GM12878 (cell line): Measurements from ENCODE around the gene ACTL6B. TPM values are rescaled to one million over a fixed set of nuclear protein-coding genes. Genes with fewer than 3 reads are reported as not detected.

Experiments used
- ATAC-seq: fragments of 200-7000 bp; cut with Tn5 transposase; 3 replicates; pipeline ENCODE4 v1.9.1; 2020; ENCODE audit warnings: mild to moderate bottlenecking, moderate library complexity
- BruUV-seq: library from RNA; stranded (reverse); fragments of 400-500 nt; replicated peaks from 2 replicates; lab custom pipeline; 2021; lab: Mats Ljungman, UMichigan
- CTCF ChIA-PET: fragments of 300-600 bp; sonication (Branson Sonifier 250); formaldehyde crosslinking; extraction: SDS; loops from one replicate; lab custom pipeline; 2021; ENCODE audit warnings: inconsistent platforms; lab: Yijun Ruan, JAX
- POLR2A ChIA-PET: fragments of 350-600 bp; formaldehyde crosslinking; extraction: SDS; loops from one replicate; lab custom pipeline; 2021; ENCODE audit warnings: inconsistent platforms; lab: Charles Lee
- RAD21 ChIA-PET: fragments of 300-600 bp; sonication (Branson Sonifier 250); formaldehyde crosslinking; loops from one replicate; lab custom pipeline; 2023; ENCODE audit warnings: antibody characterized with exemption; ENCODE audit not compliant: unreplicated experiment; lab: Charles Lee
- SMC1A ChIA-PET: fragments of 300-600 bp; sonication (Branson Sonifier 250); formaldehyde crosslinking; loops from one replicate; lab custom pipeline; 2023; ENCODE audit not compliant: unreplicated experiment, uncharacterized antibody; lab: Charles Lee
- DNase-seq: peaks from one replicate; pipeline ENCODE4 v3.0.0-alpha.2; 2011; ENCODE audit warnings: low read depth, low spot score
- FAIRE-seq: peaks from 3 replicates; lab custom pipeline; 2011; peaks lifted over from hg19 to GRCh38; lab: Jason Lieb, UNC
- H2AFZ ChIP-seq: 2 replicates; pipeline ENCODE4 v1.6.0; 2011; ENCODE audit warnings: low read depth, low read length, control low read depth; ENCODE audit not compliant: control insufficient read depth
- H3K27ac ChIP-seq: 2 replicates; pipeline ENCODE4 v1.5.1; 2011; ENCODE audit warnings: control low read depth; ENCODE audit not compliant: control insufficient read depth, insufficient read depth
- H3K27me3 ChIP-seq, 2 experiments: replicated peaks in 1 of 2; 2 replicates each; pipeline versions ENCODE4 v1.6.0 to v1.6.1; 2011; ENCODE audit warnings: low read length in 1 of 2; ENCODE audit not compliant: control insufficient read depth in 2 of 2, insufficient read depth in 2 of 2
- H3K36me3 ChIP-seq, 2 experiments: 2 replicates each; pipeline ENCODE4 v1.5.1; 2011; ENCODE audit warnings: low read length in 1 of 2; ENCODE audit not compliant: control insufficient read depth in 2 of 2, insufficient read depth in 2 of 2
- H3K4me1 ChIP-seq: 2 replicates; pipeline ENCODE4 v1.6.1; 2011; ENCODE audit warnings: mild to moderate bottlenecking, low read length, moderate library complexity, mixed read lengths; ENCODE audit not compliant: control insufficient read depth, insufficient read depth
- H3K4me2 ChIP-seq: 2 replicates; pipeline ENCODE4 v1.6.0; 2011; ENCODE audit warnings: control low read depth; ENCODE audit not compliant: control insufficient read depth, insufficient read depth
- H3K4me3 ChIP-seq: fragments of 200-600 bp; sonication (generic); 2 replicates; pipeline ENCODE4 v1.5.1; 2016
- H3K79me2 ChIP-seq: 2 replicates; pipeline ENCODE4 v1.6.0; 2011; ENCODE audit warnings: low read length; ENCODE audit not compliant: control insufficient read depth, insufficient read depth
- H3K9ac ChIP-seq: 2 replicates; pipeline ENCODE4 v1.8.0; 2011; ENCODE audit warnings: low read length, control low read depth, mixed read lengths; ENCODE audit not compliant: control insufficient read depth, insufficient read depth
- H3K9me3 ChIP-seq: replicated peaks from 3 replicates; pipeline ENCODE4 v1.5.1; 2011; ENCODE audit warnings: mild to moderate bottlenecking, low read length; ENCODE audit not compliant: control insufficient read depth, insufficient read depth
- H4K20me1 ChIP-seq: 2 replicates; pipeline ENCODE4 v1.6.0; 2011; ENCODE audit not compliant: control insufficient read depth, insufficient read depth
- ATF7 ChIP-seq: fragments of 450-650 bp; IDR thresholded peaks from 2 replicates; pipeline ENCODE4 v1.6.1; 2016; ENCODE audit warnings: low read depth, mild to moderate bottlenecking
- BMI1 ChIP-seq: fragments of 450-650 bp; IDR thresholded peaks from 2 replicates; pipeline ENCODE4 v1.6.1; 2016; ENCODE audit warnings: mild to moderate bottlenecking, moderate library complexity, borderline replicate concordance
- DPF2 ChIP-seq: fragments of 450-650 bp; IDR thresholded peaks from 2 replicates; pipeline ENCODE4 v1.6.1; 2017; ENCODE audit warnings: mild to moderate bottlenecking
- FOXM1 ChIP-seq: IDR thresholded peaks from 2 replicates; pipeline ENCODE4 v1.6.1; 2012; ENCODE audit warnings: low read depth, mild to moderate bottlenecking, inconsistent platforms, low read length, moderate library complexity
- HDAC2 ChIP-seq: fragments of 200-600 bp; sonication (generic); IDR thresholded peaks from 2 replicates; pipeline ENCODE4 v1.6.1; 2017
- HDAC6 ChIP-seq: fragments of 200-600 bp; sonication (generic); IDR thresholded peaks from one replicate; pipeline ENCODE4 v1.8.0; 2017; ENCODE audit warnings: antibody characterized with exemption; ENCODE audit not compliant: unreplicated experiment
- IRF3 ChIP-seq: fragments of 450-650 bp; IDR thresholded peaks from 2 replicates; pipeline ENCODE4 v1.6.1; 2014; ENCODE audit warnings: mild to moderate bottlenecking
- IRF5 ChIP-seq: fragments of 450-650 bp; IDR thresholded peaks from 2 replicates; pipeline ENCODE4 v1.6.1; 2017; ENCODE audit warnings: borderline replicate concordance
- JUND ChIP-seq: IDR thresholded peaks from 2 replicates; pipeline ENCODE4 v1.6.1; 2012; ENCODE audit warnings: low read depth, mild to moderate bottlenecking, low read length, improper control_type of control experiment, moderate library complexity
- NR2F1 ChIP-seq: fragments of 450-650 bp; conservative IDR thresholded peaks from 2 replicates; pipeline ENCODE4 v1.6.1; 2017; ENCODE audit warnings: mild to moderate bottlenecking
- POLR2A ChIP-seq: IDR thresholded peaks from 2 replicates; pipeline ENCODE4 v1.6.1; 2011; ENCODE audit warnings: low read depth, mild to moderate bottlenecking, low read length
- PRDM15 ChIP-seq: fragments of 450-650 bp; formaldehyde crosslinking; IDR thresholded peaks from 2 replicates; pipeline ENCODE4 v1.4.0; 2020; ENCODE audit warnings: mild to moderate bottlenecking, moderate library complexity
- RELA ChIP-seq: fragments of 450-650 bp; IDR thresholded peaks from 2 replicates; pipeline ENCODE4 v1.8.0; 2014; ENCODE audit warnings: borderline replicate concordance; ENCODE audit not compliant: partially characterized antibody
- SUPT20H ChIP-seq: IDR thresholded peaks from 2 replicates; pipeline ENCODE4 v1.6.1; 2011; ENCODE audit warnings: low read depth, mild to moderate bottlenecking, low read length, moderate library complexity, borderline replicate concordance; ENCODE audit not compliant: control insufficient read depth
- USF1 ChIP-seq: IDR thresholded peaks from 2 replicates; pipeline ENCODE4 v1.6.1; 2011; ENCODE audit warnings: borderline replicate concordance, low read depth, mild to moderate bottlenecking, moderate library complexity, mixed read lengths, low read length; ENCODE audit not compliant: insufficient read depth; ENCODE audit errors: extremely low read length
- ZNF274 ChIP-seq: IDR thresholded peaks from one replicate; pipeline ENCODE4 v1.8.0; 2011; ENCODE audit not compliant: insufficient read length, insufficient read depth
- ZNF622 ChIP-seq: fragments of 450-650 bp; IDR thresholded peaks from 2 replicates; pipeline ENCODE4 v1.6.1; 2017; ENCODE audit warnings: mild to moderate bottlenecking, inconsistent platforms
- WGBS: methylation state at CpG from one replicate; pipeline ENCODE4 v1.1.6; 2016; ENCODE audit warnings: low lambda C conversion rate; ENCODE audit not compliant: insufficient replicate concordance, insufficient coverage; ENCODE audit errors: missing lambda C conversion rate; 5-methylcytosine and 5-hydroxymethylcytosine counted together
- in situ Hi-C: fragments of 300-500 bp; cut with MboI; formaldehyde crosslinking; loops from 9 replicates; pipeline ENCODE4 v1.14.3; 2018; ENCODE audit warnings: mixed read lengths
- intact Hi-C: fragments of 100-400 bp; cut with micrococcal nuclease; formaldehyde crosslinking; loops from one replicate; pipeline ENCODE4 v1.14.2; 2022; ENCODE audit not compliant: unreplicated experiment
- polyA plus RNA-seq, 11 experiments: library from polyadenylated mRNA; depleted of rRNA in 4 of 11; unstranded in 6 of 11; stranded (reverse) in 5 of 11; fragments of >200 nt; fragmentation: Nextera tagmentation in 4 of 11; fragmentation: Illumina TruSeq in 1 of 11; extraction: Ambion mirVana in 4 of 11; extraction: Trizol in 1 of 11; gene quantifications; 1 replicate in 1 of 11; 2 replicates in 10 of 11; pipeline versions ENCODE4 v1.2.1 to v1.2.3, GENCODE V29; 2011 to 2016; ENCODE audit warnings: inconsistent platforms in 2 of 11, missing spikeins in 2 of 11, low read depth in 1 of 11
- total RNA-seq, 4 experiments: library from RNA; depleted of rRNA in 3 of 4; stranded (reverse); fragments of >200 nt in 3 of 4; fragmentation: Illumina TruSeq in 1 of 4; extraction: Trizol in 1 of 4; gene quantifications; 2 replicates each; pipeline versions ENCODE4 v1.2.1 to v1.2.3, GENCODE V29; 2013 to 2021

Gene ACTL6B
- total and polyA plus RNA-seq, 10 of the 15 experiments (the other 5 are each of a cell fraction or from before 2014, with no cell fraction given): not detected

- H3K36me3 ChIP-seq: no peaks in the 10 kb centered on the region
- DNase-seq (no peak), FAIRE-seq (no peak), ATAC-seq (no peak; the same call in 2 of the 3 replicates)
- no peaks in the 10 kb centered on the region for H3K9me3 ChIP-seq
- no peaks in the 10 kb centered on the region for H3K79me2 ChIP-seq
- no peaks in the 10 kb centered on the region; the same call in 1 of the 2 replicates for H3K4me1 ChIP-seq
- H3K27ac ChIP-seq: no peak overlapping the region
- in situ Hi-C loops: no loop called here
- H4K20me1 ChIP-seq: no peaks in the 10 kb centered on the region
- ChIA-PET SMC1A (no interaction called here), POLR2A (no interaction called here), CTCF (interaction anchor here (1.2 to 1.4 kb wide), 2 partner anchors 8 to 49 kb away, joined by 6 to 8 read pairs; no protein-coding TSS in a partner anchor), RAD21 (no interaction called here)
- no peak overlapping the region for H3K4me2 ChIP-seq
- H3K9ac ChIP-seq: no peak overlapping the region
- no TSS peak for BruUV-seq
- no peak overlapping the region for H3K4me3 ChIP-seq
- intact Hi-C loops: no loop called here
- WGBS: 46% methylated on average over 10 of the region's 10 CpGs
- no peak overlapping the region; the same call in 1 of the 2 replicates for H2AFZ ChIP-seq
- no peaks in the 10 kb centered on the region; a peak in 2 of 4 replicates for H3K27me3 ChIP-seq
- TF ChIP-seq BMI1: no peak
- TF ChIP-seq ZNF274: no peak
- TF ChIP-seq RELA: no peak
- TF ChIP-seq DPF2: no peak
- no peak for TF ChIP-seq HDAC6
- no peak for TF ChIP-seq USF1
- no peak for TF ChIP-seq ATF7
- no peak for TF ChIP-seq PRDM15
- TF ChIP-seq FOXM1: no peak
- TF ChIP-seq HDAC2: no peak
- TF ChIP-seq JUND: no peak
- TF ChIP-seq SUPT20H: no peak
- TF ChIP-seq IRF3: no peak
- TF ChIP-seq NR2F1: no peak
- TF ChIP-seq ZNF622: no peak
- TF ChIP-seq IRF5: no peak
- TF ChIP-seq POLR2A: no peak
Observed at GRCh38 chr7:100641860-100642533, 14.3 kb downstream of the ACTL6B start.
